ENCODE data around the gene LPIN1.
"Not testable (repeated sequence)": the region's sequence is repeated elsewhere in the genome, so short reads cannot be mapped to it uniquely, and the experiment has no call there.

LPIN1 gene

GRCh38 chr2:11837875-11838734 lies 91.7 kb downstream of the LPIN1 start:
- FAIRE-seq = no peak

DNA sequence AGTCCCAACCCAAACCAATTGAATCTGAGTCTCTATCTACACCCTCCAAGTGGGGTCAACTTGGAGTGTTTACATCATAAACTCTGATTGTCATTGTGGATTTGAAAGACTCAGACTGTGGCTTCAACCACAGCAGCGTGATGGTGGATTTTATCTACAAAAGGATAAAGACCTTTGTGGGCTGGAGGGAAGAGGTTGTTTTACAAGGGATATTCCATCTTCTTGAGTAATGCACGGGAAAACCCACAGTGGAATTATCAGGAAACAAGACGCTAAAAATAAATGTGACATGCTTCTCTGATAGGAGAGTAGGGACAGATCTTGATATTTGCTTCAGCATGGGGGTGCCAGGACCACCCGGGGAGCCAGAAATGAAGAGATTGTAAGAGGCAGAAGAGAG lies 93.5 kb downstream of the LPIN1 start:
- no peak for FAIRE-seq

- FAIRE-seq = no peak
These were observed 95.9 kb downstream of the LPIN1 start for GRCh38 chr2:11842336-11842735.

GRCh38 chr2:11844798-11845197 lies 98.4 kb downstream of the LPIN1 start:
- not testable (repeated sequence) for FAIRE-seq

DNA sequence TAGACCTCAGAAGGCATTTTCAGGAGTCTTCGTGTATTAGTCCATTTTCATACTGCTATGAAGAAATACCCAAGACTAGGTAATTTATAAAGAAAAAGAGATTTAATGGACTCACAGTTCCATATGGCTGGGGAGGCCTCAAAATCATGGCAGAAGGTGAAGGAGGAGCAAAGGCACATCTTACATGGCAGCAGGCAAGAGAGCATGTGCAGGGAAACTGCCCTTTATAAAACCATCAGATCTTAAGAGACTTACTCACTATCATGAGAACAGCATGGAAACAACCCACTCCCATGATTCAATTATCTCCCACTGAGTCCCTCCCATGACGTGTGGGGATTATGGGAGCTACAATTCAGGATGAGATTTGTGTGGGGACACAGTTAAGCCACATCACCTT lies 101.5 kb downstream of the LPIN1 start:
- not testable (repeated sequence) for FAIRE-seq

DNA sequence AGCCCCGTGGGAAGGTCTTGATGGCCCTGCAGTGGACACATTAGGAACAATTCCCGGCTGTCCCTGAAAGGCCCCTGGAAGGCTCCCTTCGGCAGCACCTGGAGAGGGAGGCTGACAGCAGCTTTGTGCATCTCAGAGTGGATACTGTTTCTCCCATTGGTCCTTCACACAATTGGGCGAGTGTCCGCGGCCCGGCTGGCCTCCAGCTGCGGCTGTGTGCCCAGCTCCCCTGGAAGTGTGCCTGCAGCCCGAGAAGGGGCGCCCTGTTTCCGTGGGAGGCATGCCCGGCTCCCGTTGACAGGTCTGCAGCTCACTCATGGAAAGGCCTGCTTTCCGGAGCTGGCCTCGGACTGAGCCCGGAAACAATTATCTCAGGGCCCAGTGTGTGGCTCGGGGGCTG lies 103.7 kb downstream of the LPIN1 start:
- FAIRE-seq = no peak

DNA sequence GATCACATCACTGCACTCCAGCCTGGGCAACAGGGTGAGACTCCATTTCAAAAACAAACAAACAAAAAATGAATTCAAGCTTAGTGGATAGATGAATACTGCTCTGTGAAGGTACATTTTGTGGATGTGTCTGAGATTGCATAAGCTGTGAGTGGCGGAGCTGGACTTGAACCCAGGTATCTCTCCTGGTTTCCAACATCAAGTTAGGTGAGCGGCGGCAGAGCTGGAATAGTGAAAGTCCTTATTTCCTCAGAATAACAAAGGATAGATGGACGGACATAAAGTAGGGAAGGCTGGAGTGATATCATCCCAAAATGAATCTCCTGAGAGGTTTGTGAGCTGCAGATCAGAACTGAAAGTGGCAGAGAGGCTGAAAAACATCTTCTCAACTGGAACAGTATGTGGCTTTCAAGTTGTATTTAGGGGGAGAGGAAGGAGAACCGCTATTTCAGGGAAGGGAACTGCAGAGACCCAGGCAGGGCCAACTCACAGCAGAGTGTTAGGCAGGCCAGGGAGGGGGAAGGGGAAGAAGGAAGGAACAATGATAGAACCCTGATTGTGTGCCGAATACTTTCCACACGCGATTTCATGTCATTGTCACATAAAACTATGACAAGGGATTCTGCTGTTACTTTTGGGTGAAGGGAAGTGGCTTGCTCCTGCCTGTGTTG lies 106.2 kb downstream of the LPIN1 start:
- FAIRE-seq = no peak

DNA sequence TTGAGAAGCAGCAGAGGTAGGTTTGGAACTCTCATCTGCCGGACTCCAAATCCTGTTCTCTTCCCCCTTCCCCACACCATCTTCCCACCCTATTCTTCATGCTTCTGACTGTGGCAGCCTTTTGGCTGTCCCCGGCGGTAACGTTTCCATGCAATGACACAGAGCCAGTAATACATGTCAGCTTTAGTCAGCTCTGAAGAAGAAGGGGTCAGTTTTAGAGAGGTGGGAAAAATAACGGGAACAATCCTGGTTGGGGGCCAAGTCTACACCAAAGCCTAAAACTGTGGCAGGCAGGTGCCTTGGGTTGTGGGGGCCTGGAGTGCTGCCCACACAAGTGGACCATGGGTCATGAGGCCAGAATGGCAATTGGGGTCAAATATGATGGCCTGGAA lies 106.8 kb downstream of the LPIN1 start:
- FAIRE-seq = no peak

GRCh38 chr2:11855064-11855760 lies 108.8 kb downstream of the LPIN1 start:
- FAIRE-seq = no peak

- no peak for FAIRE-seq
These were observed 109.7 kb downstream of the LPIN1 start for GRCh38 chr2:11856095-11856494.

- no peak for FAIRE-seq
These were observed 112.5 kb downstream of the LPIN1 start for GRCh38 chr2:11858883-11859282.

DNA sequence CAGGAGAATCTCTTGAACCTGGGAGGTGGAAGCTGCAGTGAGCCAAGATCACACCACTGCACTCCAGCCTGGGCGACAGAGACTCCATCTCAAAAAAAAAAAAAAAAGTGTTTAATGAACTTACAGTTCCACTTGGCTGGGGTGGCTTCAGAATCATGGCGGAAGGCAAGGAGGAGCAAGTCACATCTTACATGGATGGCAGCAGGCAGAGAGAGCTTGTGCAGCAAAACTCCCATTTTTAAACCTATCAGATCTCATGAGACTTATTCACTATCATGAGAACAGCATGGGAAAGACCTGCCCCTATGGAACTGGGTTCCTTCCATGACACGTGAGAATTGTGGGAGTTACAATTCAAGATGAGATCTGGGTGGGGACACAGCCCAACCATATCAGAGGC lies 113.5 kb downstream of the LPIN1 start:
- FAIRE-seq = not testable (repeated sequence)

DNA sequence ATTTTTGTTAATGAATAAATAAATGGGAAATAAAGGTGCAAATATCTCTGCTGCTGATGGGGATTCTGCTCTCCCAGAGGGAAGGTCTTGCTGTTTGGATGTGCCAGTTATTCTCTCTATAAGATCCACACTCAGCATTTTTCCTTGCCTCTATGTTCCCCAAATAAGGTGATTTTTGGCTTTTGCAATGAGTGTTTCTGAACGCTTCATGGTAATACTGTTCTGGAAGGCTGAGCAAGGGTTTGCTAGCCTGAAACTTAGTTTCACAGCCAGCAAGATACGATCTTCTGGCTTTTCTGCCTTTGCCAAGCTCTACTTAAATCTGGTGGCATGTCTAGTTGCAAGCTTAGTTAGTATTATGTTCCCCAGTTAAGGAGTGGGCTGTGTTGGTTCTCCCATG lies 114.6 kb downstream of the LPIN1 start:
- no peak for FAIRE-seq

DNA sequence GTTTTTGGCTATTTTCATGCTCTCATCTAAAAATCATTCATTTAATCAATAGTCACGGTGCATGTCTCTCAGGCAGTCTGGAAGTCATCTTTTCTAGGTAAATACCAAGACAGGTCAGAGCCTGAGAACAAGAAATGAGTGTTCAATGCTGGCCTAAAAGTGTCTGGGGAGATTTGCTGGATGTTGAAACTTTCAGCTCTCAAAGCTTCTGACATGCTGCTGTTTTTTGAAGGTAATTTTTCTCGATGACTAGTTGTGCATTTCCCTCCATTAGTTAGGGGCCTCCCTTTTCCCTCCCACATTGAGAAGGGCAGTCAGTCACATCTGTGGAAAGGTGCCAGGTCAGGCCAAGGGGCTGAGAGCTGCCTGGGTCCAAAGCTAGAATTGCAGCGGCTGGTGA lies 115.6 kb downstream of the LPIN1 start:
- no peak for FAIRE-seq

DNA sequence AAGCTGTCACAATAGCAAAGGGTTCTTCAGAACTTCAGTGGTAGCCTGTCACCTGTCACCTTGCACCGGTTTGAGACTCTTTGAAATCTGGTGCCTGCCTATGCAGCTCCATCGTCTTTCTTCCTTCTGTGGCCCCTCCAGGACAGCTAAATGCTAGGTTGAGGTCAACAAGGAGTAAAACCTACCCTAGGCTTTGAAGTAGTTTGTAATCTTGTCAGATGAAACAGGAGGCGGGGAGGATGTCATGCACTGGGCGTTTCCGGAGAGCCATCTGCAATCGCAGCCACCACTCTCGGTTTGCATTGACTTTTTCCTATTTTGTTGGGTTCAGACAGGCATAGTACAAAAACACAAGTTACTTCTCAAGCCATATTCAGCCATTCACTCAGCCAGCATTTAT lies 116.7 kb downstream of the LPIN1 start:
- FAIRE-seq = no peak

- peak; percentile 60 for FAIRE-seq
These were observed 117.3 kb downstream of the LPIN1 start for GRCh38 chr2:11863513-11864328.

DNA sequence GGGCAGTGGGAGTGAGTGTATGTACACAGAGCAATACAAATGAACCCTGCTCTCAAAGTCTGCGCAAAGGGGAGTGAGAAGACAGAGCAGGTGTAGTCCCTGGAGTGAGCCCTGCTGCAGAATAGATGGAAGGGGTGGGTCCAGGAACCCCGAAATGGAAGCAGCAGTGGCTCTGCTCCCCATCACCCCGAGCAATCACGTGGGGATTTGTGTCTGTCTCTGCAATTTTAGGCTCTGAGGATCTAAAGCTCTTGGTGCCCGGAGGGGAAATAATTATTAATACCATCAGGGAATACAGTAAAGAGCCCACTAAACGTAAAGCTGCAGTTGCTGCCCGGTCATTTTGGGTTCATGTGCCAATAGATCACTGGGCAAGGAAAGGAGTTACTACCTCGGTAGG lies 118.3 kb downstream of the LPIN1 start:
- no peak for FAIRE-seq

GRCh38 chr2:11865378-11865777 lies 118.9 kb downstream of the LPIN1 start:
- FAIRE-seq = no peak

DNA sequence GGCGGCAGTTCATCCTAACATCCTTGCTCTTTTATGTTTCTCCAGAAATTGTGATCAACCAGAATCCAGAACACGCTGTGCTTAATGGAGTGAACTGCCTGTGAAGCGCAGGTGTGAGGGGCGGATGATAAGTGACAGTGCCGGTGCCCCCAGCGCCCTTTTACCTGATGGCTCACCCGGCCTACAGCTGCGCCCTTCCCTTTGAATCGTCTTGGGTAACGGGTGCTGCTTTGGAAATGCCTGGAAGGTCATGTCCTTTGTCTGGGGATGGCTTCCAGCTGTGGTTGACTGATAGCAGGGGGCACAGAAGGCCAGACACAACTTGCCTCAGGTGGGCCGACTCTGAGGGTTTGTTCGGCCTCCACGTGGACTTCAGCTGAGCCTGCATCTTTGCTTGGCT lies 119.4 kb downstream of the LPIN1 start:
- FAIRE-seq = no peak

DNA sequence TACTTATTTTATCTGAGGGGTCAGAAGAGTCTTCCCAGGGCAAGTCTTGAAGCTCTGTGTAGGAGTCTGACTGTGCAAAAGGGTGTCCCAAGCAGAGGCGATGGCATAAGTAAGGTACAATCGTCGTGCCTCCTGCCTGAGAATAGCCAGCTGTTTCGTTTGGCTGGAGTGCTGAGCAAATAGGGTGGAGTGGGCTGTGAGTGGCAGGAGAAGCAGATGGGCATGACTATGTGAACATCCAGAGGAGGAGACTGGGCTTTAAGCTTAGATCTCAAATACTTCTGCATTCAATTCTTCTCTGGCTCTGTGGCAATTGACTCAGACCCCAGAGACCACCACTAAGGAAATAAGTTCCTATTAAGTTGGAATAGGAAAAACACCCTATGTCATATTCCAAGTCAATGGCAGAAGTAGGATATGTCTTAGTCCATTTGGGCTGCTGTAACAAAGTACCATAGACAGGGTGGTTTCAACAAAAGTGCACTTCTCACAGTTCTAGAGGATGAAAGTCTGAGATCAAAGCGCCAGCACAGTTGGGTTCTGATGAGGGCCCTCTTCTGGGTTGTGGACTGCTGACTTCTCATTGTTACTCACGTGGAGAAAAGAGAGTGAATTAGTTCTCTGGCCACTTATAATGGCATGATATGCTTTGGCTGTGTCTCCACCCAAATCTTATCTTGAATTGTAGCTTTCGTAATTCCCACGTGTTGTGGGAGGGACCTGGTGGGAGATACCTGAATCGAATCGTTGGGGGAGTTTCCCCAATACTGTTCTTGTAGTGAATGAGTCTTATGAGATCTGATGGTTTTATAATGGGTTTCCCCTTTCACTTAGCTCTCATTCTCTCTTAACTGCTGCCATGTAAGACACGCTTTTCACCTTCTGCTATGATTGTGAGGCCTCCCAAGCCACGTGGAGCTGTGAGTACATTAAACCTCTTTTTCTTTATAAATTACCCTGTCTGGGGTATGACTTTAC lies 120.2 kb downstream of the LPIN1 start:
- FAIRE-seq = no peak

DNA sequence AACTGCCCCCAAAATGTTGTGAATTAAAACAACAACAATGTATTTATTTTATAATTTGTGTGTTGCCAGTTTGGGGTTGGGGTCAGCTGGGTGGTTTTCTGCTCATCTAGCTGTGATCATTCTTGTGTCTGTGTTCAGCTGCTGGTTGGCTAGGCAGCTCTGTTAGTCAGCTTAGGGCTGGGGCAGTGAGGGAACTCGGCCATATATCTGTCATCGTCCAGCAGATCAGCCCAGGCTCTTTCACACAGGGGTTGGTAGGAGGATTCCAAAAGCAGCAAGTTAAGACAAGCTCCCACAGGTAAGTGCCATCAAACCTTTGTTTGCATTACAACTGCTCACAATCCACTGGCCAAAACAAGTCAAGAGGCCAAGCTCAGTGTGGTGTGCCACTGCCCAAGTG lies 121.5 kb downstream of the LPIN1 start:
- FAIRE-seq = no peak

Data from A204.1 (cell line).